HG03342 (cell line): ENCODE measurements around the gene SEPTIN5.

ENCODE experiments used
- ATAC-seq: cut with Tn5 transposase; IDR thresholded peaks from one replicate; pipeline ENCODE4 v1.9.1; 2021; ENCODE audit warnings: mild to moderate bottlenecking, moderate library complexity; ENCODE audit not compliant: unreplicated experiment

The SEPTIN5 gene

DNA sequence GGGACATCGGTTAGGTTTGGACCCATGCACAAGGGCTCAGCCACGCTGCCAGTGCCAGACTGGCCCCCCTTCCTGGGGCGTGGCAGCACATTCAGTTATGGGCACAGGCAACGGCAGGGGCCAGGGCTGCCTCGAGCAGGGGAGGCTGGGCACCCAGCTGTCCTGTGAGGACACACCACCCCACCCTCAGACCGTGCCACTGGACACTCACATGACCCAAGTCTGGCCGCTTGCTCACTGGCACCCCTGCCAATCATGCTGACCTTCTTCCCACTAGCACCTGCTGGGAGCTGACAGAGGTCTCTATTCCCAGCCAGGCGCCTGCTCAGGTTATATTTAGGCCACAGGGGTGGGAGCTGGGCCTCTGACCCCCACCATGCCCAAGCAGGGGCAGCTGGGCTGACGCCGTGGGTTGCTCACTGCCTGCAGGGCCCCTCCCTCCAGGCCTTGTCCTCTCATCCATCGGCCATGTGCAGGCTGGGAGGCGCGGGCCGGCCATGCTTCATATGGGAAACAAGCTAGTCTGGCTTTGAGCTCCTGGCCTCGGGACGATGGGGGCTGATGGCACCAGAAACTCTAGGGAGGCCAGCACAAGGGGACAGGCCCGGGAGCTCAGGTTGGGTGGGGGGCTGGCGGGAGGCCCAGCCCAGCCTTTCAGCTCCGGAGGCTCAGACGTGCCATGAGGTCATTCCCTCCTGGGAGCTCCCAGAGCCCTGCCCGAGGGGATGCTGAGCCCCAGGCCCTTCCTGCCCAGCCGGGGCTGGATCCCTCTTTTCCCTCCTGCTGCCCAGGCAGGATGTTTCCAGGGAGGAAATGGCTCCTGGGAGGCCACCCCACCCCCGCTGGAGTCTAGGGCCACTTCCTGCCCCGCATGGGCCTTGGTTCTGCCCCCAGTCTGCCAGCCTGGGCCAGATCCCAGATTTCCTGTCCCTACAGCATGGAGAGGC lies 31.1 kb downstream of the SEPTIN5 start:
- ATAC-seq = no peak

DNA sequence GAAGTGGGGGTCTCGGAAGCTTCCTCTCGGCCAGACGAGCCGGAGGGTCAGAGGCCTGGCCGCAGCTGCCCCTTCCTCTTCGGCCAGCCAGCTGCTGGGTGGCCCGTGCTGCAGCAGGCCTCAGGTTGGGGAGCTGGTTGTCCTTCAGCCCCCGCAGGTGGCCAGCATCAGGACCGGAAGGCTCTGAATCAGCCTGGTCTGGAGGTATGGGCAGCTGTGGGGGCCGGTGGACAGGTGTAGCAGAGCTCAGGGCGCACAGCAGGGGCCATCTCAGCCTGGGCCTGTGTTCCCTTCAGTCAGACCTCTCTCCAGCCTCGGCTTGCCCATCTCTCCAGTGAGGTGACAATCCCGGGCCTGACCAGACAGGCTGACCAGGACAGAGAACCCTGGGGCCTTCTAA lies 32.4 kb downstream of the SEPTIN5 start:
- no peak for ATAC-seq

DNA sequence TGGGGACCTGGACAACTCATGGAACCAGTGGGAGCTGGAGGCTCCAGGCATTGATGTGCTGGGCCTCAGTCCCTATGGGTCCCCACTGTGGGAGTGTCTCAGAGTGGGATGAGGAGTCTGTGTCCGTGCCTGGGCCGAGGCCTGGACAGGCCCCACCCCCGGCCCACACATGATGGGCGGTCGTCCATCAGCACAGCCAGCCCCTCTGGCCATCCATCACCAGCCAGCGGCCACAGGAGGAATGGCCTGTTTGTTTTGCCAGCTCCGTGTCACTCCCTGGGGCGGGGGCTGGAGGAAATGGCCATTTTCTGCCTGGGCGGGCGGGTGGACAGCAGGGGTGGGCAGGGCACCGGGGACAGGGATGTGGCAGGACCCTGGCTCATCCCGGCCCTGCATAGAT lies 33.2 kb downstream of the SEPTIN5 start:
- ATAC-seq = no peak

DNA sequence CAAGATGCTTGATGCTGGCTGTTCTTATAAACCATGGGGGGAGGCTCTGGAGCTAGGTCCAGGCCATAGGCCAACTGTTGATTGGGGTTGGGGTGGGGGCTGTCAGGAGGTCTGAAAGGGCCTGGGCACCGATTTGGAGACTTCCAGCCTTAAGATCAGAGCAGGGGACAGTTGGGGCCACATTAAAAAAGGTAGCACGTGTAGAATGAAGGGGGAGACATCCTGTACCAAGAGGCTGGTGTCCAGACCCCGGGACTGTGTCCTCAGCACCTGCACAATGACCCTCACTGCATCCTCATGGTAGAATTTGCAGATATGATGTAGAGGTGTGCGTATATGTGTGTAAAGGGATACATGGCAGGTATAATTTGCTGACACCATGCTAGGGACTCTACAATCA lies 33.8 kb downstream of the SEPTIN5 start:
- no peak for ATAC-seq

DNA sequence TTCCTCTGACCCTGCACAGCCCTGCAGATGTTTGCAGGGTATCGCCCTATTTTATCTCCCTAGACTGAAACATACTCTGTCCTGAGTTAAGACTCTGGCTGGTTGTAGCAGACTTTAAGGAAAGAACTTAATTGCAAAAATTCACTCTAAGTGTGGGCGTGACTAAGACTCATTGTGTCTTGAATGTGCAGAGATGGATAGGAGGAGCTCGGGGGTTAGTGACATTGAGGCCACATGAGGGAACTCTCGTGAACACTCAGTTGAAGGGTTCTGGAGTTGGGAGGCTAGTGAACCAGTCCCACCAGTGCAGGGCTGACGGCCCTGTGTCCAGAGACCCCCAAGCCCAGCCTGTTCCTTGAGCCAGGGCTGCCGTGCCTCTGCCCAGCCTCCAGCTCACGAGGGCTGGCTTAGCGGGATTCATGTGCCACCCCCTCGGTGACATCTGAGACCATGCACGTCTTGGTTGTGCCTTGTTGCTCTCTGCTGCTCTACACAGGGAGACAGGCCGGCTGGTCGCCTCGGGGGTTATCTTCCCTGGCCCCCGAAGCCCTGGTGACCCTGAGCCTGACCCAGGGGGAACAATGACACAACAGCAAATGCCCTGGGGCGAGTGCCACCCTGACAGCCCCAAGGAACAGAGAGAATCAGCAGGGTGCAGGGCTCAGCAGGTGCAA lies 34.8 kb downstream of the SEPTIN5 start:
- no peak for ATAC-seq

DNA sequence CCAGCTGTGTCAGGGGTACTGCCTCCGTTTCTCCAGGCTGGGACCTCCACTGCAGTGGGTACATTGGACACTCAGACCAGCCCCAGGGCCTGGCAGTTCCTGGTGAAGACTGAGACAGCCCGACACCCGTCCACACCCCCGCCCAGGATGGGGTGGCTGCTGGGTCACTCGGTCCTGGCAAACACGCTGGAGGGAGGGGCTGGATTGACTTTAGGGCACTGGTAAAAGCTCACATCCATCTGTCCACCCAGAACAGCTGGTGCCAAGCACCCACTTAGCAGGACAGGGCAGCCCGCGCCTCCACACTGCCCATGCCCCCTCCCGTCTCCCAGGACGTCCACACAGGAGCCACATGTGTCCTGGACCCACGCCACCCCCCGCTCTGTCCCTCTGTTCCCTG lies 35.6 kb downstream of the SEPTIN5 start:
- no peak for ATAC-seq

DNA sequence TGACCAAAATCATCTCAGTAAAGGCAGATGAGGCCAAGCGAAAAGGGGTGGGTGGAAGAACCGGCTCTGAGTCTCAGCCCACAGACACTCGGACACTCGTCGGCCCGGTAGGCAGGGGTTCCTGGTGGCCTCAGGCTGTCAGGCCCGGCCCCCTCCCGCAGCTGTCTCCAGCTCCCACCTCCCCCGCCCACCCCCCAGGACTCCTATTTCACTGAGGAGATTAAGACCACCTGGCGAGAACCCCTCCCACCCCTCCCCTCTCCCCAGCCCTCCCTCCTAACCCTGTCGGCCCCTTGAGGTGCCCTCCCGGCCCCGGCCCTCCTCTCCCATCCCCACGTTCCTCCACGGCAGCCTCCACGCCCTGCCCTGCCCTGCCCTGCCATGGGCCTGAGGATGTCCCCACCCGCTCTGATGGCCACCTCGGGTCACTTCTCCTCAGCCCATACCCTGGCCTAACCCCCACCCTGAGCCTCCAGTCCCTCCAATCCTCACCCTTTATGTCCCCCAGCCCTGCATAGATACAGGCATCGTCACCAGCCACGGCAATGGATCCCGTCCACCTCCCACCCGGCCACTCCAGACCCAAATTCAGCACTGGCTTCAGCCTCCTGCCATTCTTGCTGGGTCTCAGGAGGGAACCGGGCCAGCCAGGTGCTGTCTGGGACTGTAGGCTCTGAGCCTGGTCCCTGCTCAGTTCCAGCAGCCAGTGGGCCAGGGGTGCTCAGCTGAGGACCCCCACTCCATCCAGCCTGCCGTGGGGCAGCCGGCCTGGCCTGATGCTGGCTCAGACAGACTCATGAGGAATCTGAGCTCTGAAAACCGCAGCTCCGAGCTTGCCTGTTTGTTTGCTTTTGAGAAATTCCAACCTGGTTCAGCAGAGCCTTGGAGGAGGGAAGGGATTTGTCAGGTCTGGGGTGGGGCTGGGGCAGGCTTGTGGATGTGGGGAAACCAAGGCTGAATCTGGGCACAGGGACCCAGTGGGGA lies 36.5 kb downstream of the SEPTIN5 start:
- no peak for ATAC-seq

DNA sequence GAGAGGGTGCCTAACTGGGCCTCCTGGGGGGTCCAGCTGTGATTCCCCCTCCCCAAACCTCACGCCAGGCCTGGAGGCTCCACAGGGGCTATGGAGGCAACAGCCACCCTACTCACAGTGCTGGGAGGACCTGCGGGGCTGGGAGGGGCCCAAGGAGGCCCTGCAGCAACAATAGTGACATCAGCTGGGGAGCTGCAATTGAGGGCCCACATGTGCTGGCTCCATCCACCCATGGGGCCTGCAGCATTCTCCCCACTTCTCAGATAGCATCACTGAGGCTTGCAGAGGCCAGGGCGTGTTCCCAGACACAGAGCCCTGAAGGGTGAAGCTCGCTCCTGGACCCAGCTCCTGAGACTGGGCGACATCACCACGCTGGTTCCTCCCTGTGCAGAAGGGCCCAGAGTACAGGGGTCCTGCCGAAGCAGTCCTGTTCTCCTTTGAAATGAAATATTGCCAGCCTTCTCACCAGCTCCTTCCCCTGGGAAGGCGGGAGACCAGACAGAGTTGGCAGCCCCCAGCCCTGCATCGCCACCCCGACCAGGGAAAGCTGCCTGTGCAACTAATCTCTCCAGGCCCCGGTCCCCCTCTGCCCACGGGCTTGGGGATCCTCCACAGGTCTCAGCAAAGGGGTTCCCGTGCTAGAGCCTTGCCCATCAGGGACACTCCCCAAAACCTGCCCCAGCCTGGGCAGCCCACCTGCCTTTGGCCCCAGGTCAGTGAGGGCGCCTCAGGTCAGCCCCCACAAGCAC lies 37.4 kb downstream of the SEPTIN5 start:
- ATAC-seq = no peak

DNA sequence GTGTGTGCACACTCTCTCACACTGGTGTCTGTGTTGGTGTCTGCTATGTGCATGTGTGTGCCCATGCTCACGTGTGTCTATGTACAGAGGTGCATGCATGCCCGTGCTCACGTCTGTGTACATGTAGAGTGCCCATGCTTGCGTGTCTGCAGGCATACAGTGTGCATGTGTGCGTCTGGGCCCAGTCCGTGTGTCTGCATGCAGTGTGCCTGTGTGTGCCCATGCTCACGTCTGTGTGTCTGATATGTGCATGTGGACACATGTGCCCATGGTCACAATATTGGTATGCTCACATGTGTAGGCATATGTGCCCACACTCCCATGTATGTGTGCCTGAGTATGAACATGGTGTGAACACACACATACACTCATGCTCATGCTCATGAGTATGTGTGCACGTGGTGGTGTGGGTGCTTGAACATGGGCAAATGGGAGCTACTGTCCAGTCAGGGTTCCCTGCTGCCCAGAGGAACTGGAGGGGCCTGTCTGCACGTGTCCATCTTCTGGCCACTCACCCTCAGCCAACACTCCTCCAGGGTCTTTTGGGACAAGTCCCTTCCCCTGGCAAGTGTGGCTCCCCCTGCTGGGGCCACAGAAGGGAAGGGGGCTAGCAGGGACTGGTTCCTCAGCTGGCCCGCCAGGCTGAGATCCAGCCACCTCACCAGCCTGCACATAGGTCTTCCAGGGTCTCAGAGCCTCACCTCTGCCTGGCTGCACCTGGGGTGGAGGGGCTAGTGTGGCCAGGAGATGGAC lies 39.0 kb downstream of the SEPTIN5 start:
- no peak for ATAC-seq

DNA sequence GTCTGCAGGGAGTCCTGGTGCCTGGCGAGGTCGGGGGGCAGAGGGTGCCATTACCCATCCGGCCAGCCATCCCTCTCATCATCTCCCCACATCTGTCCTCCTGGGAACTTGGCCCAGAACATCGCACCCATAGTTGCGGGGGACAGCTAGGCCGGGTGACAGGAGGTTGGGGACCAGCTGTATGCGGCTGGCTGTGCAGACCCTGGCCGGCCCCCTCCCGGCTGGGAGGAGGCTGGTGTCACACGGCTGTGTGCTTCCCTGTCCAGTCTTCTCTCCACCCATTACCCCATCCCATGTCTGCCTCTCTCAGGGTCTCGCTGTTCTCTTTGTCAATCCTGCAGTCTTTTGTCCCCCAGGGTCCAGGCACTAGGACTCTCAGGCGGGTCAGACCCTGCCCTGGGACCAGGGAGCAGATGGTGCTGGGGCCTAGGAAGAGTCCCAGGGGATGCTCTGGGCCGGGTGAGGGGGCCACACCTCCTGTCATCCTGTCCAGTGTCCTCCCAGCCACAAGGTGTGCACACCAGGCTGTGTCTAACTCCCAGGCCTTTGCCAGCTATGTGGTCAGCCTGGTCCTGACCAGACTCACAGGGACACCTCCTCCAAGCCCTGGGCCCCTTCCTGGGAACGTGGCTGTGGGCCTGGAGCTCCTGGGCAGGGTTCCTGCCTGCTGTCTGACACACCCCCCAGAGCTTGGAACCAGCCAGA lies 39.8 kb downstream of the SEPTIN5 start:
- ATAC-seq = no peak

DNA sequence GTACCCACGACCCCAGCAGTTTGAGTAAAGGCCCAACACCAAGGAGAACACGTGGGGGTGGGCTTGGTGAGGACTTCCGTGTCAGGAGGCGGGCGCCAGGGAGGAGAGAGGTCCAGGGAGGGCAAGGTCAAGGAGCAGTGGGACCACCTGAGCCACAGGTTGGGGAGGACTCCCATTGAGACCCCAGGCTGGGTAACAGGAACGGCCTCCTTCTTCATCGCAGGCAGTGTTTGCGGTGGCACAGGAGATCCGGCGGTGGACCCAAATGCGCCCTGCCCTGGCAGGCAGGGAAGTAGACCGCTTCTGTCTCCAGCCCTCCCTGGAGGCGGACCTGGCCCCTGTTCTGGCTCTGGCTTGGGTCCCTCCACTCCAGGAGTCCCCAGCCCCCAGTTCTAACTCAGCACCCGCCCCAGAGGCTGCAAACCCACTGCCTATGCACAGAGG lies 40.4 kb downstream of the SEPTIN5 start:
- no peak for ATAC-seq

DNA sequence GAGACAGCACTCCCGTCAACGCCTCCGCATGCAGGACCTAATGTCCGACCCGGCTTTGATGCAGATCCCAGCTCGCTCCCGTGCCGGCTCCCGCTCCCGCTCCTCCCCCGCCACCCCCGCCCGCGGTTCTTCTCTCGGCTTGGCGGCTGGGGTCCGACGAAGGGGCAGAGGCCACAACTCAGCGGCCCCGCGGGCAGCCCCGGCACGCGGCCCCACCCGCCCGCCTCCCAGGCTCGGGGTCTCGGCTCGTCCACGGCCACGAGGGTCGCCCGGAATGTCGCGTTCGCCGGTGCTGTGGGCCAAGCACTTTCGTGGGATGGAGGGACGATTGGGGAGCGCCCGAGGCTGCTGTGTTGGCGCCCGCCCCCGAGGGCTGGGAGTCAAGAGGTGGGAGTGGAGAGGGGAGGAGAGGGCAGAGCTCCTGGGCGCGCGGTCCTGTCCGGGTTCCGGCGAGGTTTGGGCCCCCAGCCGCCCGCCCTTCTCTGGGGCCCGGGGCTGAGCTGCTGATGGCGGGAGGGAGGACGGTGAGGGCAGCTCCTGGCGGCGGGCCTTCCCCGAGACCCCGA lies 40.9 kb downstream of the SEPTIN5 start:
- ATAC-seq = no peak

DNA sequence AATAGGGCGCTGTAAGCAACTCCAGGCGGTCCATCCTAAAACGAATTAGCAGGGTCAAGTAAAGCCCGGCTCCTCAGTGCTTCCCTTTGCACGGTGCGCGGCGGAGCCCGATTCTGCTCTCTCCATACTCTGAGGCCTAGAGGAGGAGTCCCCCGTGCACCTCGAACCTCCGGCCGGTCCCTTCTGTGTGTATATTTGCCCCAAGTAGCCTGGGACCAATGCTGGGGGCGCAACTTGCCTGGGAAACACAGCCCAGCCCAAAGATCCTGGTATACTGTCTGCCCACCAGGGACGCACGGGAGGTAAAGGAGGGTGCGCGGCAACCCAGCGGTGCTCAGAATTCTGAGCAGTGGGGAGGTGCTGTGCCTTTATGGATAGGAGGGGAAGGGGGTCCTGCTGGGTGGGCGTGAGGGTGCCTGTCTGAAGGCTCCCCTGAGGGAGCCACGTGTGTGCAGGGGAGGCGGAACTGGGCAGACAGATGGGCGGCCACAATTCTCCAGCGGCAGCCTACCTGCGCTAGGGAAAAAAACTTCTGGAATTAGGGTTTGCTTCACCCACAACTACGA lies 41.5 kb downstream of the SEPTIN5 start:
- no peak for ATAC-seq

DNA sequence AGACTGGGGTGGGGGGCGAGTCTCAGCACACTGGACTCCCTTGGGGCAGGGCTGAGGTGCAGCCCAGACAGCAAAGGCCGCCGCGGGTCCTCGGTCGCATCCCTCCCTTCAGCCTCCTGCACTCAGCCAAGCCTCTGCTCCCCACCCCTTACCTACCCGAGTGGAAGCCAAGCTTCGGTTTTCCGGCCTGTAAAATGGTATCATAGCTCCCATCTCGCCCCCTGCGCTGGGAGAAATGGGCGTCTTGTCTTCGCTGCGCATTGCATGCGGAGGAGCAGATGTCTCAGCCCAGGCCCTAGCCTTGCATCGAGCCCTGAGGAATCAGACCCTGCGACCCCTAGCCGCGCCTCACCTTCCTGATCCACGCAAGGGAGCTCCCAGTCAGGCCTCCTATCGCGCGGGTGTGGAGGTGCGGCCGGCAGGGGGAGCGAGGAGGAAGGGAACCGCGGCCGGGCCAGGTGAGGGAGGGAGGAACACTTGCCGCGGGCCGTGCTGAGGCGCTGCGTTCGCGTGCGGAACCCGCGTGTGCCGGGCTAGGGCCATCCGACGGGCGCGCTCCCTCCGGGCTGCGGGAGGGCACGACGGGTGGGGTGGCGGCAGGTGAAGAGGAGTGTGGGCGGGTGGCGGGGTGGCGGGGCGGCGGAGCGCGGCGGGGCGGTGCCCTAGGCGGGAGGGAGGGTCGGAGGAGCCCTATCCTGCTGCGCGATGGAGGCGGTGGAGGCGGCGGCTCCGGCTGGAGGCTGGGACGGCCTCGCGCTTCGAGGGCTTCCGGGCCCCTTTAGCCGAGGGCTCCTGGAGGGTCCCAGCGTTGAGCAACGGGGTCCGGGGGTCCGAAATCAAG lies 42.2 kb downstream of the SEPTIN5 start:
- no peak for ATAC-seq

DNA sequence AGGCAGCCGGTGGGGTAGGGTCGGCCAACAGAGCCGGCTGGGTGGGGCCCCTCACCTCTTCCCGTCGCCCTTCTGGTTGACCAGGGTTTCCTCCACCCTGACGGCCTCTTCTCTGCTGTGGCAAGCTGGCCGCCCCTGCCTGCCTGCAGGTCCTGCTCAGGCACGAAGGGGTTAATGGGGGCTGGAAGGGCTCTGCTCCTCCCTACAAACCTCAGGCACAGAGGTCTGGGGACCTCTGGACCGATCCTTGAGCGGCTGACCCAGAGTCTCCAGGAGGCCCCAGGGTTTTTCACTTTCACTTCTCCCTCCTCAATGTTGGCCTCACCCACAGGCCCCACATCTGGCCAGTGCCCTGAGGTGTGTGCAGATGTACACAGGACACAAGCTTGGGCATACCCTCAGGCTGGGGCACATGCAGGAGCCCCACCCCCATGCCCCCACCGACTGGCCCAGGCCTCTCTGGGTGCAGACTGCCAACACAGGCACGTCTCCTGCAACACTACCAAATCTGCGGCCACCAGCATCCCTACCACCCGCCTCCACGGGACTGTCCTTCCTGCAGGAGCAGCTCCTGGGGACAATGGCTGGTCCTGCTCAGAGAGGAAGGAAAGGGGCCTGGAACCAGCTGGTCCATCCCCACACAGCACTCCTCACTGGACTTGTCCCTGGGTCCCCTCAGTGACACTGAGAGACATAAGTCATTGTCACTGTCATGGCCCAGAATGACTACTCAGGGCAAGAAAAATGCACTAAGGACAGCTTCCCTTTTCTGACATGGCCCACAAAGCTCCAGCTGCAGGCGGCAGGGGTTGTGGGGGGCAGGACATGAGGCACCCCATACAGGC lies 43.1 kb downstream of the SEPTIN5 start:
- ATAC-seq = no peak
